Natural killer cell (primary cell): Measurements from ENCODE around the gene RALGPS2. TPM values are rescaled to one million over a fixed set of nuclear protein-coding genes. Genes with fewer than 3 reads are reported as not detected.

Experiments
- ATAC-seq, 3 donors: fragments of 150-1000 bp in 2 of 3; fragments of 200-7000 bp in 1 of 3; cut with Tn5 transposase; 1 replicate in 1 of 3; 2 replicates in 2 of 3; pipeline ENCODE4 v1.10.0; 2021; ENCODE audit warnings: mild to moderate bottlenecking in 2 of 3, moderate library complexity in 2 of 3
- DNase-seq, 2 donors: peaks; one replicate each; pipeline versions ENCODE4 v3.0.0 to v3.0.0-alpha.2; 2013 to 2021; ENCODE audit warnings: mixed read lengths in 1 of 2
- H3K27ac ChIP-seq: one replicate; pipeline ENCODE4 v1.5.1; 2013; ENCODE audit warnings: mild to moderate bottlenecking, low read length
- H3K27me3 ChIP-seq: one replicate; pipeline ENCODE4 v1.6.1; 2013; ENCODE audit warnings: low read length; ENCODE audit not compliant: control insufficient read depth, insufficient read depth
- H3K36me3 ChIP-seq: one replicate; pipeline ENCODE4 v1.6.1; 2013; ENCODE audit warnings: low read length; ENCODE audit not compliant: control insufficient read depth, insufficient read depth
- H3K4me1 ChIP-seq: one replicate; pipeline ENCODE4 v1.6.1; 2013; ENCODE audit warnings: low read length; ENCODE audit not compliant: control insufficient read depth, insufficient read depth
- H3K4me3 ChIP-seq: one replicate; pipeline ENCODE4 v1.5.1; 2013; ENCODE audit warnings: low read length
- H3K9me3 ChIP-seq: one replicate; pipeline ENCODE4 v1.6.1; 2013; ENCODE audit warnings: low read length; ENCODE audit not compliant: control insufficient read depth, insufficient read depth
- H3K27ac Mint-ChIP-seq, 2 donors: one replicate each; pipeline ENCODE4 v1.8.0; 2022; ENCODE audit warnings: mild to moderate bottlenecking in 2 of 2, mixed read lengths in 2 of 2, moderate library complexity in 1 of 2
- H3K27me3 Mint-ChIP-seq, 2 donors: one replicate each; pipeline ENCODE4 v1.8.0; 2022; ENCODE audit warnings: low read depth in 2 of 2, mixed read lengths in 2 of 2
- H3K36me3 Mint-ChIP-seq: one replicate; pipeline ENCODE4 v1.8.0; 2022; ENCODE audit warnings: mixed read lengths
- H3K4me1 Mint-ChIP-seq, 2 donors: one replicate each; pipeline ENCODE4 v1.8.0; 2022; ENCODE audit warnings: mixed read lengths in 2 of 2
- H3K4me3 Mint-ChIP-seq: one replicate; pipeline ENCODE4 v1.8.0; 2022; ENCODE audit warnings: mild to moderate bottlenecking, moderate library complexity, mixed read lengths
- H3K9me3 Mint-ChIP-seq, 2 donors: one replicate each; pipeline ENCODE4 v1.8.0; 2022; ENCODE audit warnings: mixed read lengths in 2 of 2
- WGBS: methylation state at CpG from one replicate; pipeline ENCODE4 v1.1.7; 2013; ENCODE audit warnings: missing lambda C conversion rate; ENCODE audit not compliant: insufficient coverage; 5-methylcytosine and 5-hydroxymethylcytosine counted together
- intact Hi-C: fragments of 100-400 bp; cut with micrococcal nuclease; formaldehyde crosslinking; loops from one replicate; pipeline ENCODE4 v1.14.2; 2022
- total RNA-seq, 4 donors: library from RNA; stranded (reverse); fragments of 120-200 nt in 1 of 4; gene quantifications; one replicate each; pipeline versions ENCODE4 v1.2.3 to v1.2.4, GENCODE V29; 2013 to 2022
- TF ChIP-seq, protein P1 (sequence below): fragments of 200-600 bp; IDR thresholded peaks from one replicate; pipeline ENCODE4 v1.8.0; 2022; ENCODE audit warnings: antibody characterized with exemption

The RALGPS2 gene
- total RNA-seq, 3 donors from 2014 or later (not counting 1 experiment from before 2014, with no cell fraction given), result 11.1 to 12.4 (median 11.8) TPM

DNA sequence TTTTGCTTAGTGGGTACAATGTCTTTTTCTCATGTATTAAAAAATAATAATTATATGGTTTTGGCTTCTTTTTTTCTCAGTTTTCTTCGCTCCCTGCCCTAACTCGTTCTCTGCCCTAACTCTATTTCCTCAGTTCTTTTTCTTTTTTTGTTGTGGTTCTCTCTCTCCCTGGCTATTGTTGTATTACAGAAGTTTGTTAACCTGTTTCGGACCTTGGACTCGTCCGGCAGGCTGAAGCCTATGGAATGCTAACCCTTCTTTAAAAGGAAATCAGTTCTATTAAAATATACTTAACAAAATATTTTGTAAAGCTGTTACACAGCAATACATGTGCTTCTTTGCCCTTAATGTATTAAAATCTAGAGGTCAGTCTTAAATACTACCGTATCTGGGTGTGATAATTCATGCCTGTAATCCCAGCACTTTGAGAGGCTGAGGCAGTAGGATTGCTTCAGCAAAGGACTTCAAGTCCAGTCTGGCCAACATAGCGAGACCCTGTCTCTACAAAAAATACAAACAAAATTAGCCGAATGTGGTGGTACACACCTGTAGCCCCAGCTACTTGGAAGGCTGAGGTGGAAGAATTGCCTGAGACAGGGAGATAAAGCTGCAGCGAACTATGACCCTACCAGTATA lies 81.7 kb downstream of the RALGPS2 start:
- no peak overlapping the region for H3K4me3 ChIP-seq
- TF ChIP-seq, protein P1, sequence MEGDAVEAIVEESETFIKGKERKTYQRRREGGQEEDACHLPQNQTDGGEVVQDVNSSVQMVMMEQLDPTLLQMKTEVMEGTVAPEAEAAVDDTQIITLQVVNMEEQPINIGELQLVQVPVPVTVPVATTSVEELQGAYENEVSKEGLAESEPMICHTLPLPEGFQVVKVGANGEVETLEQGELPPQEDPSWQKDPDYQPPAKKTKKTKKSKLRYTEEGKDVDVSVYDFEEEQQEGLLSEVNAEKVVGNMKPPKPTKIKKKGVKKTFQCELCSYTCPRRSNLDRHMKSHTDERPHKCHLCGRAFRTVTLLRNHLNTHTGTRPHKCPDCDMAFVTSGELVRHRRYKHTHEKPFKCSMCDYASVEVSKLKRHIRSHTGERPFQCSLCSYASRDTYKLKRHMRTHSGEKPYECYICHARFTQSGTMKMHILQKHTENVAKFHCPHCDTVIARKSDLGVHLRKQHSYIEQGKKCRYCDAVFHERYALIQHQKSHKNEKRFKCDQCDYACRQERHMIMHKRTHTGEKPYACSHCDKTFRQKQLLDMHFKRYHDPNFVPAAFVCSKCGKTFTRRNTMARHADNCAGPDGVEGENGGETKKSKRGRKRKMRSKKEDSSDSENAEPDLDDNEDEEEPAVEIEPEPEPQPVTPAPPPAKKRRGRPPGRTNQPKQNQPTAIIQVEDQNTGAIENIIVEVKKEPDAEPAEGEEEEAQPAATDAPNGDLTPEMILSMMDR, result no peak
- Mint-ChIP-seq H3K4me1 (no peaks in the 10 kb centered on the region), H3K36me3 (peaks cover 7% of the 10 kb centered on the region), H3K9me3 (no peaks in the 10 kb centered on the region), H3K27me3 (no peaks in the 10 kb centered on the region), H3K27ac (no peak overlapping the region), H3K4me3 (no peak overlapping the region)
- no peak for ATAC-seq
- peaks cover 2% of the 10 kb centered on the region for H3K36me3 ChIP-seq
- 100% methylated on average over 1 of the region's 9 CpGs for WGBS
- H3K9me3 ChIP-seq, result no peaks in the 10 kb centered on the region
- DNase-seq, result no peak
- H3K27ac ChIP-seq, result no peak overlapping the region
- no peaks in the 10 kb centered on the region for H3K4me1 ChIP-seq
- no peaks in the 10 kb centered on the region for H3K27me3 ChIP-seq
- intact Hi-C loops, result no loop called here

DNA sequence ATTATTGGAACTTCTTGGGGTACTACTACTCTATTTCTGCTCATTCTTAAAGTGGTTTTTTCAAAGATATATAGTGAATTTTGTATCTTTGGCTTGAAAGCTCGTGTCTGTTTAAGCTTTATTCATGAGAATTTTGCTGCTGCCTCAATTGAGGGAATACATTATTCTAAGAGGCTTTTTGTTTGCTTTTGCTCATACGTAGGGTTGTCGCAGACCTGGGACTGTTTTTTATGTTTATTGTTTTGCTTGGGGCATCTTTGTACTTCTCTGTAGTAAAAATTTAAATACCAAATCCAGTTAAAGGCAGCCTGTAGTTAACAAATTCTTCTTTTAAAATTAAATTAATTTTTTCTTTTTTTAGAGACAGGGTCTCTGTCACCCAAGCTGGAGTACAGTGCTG lies 83.5 kb downstream of the RALGPS2 start:
- H3K36me3 Mint-ChIP-seq, result peaks cover 7% of the 10 kb centered on the region
- Histone ChIP-seq H3K36me3 (peaks cover 2% of the 10 kb centered on the region), H3K27me3 (no peaks in the 10 kb centered on the region), H3K9me3 (no peaks in the 10 kb centered on the region), H3K27ac (no peak overlapping the region), H3K4me3 (no peak overlapping the region), H3K4me1 (no peaks in the 10 kb centered on the region)
- TF ChIP-seq, protein P1, result no peak
- ATAC-seq, result no peak
- H3K4me1 Mint-ChIP-seq, result no peaks in the 10 kb centered on the region
- H3K27ac Mint-ChIP-seq, result no peak overlapping the region
- H3K4me3 Mint-ChIP-seq, result no peak overlapping the region
- H3K9me3 Mint-ChIP-seq, result no peaks in the 10 kb centered on the region
- intact Hi-C loops, result no loop called here
- WGBS, result 83% methylated on average over 3 of the region's 3 CpGs
- H3K27me3 Mint-ChIP-seq, result no peaks in the 10 kb centered on the region
- no peak for DNase-seq

DNA sequence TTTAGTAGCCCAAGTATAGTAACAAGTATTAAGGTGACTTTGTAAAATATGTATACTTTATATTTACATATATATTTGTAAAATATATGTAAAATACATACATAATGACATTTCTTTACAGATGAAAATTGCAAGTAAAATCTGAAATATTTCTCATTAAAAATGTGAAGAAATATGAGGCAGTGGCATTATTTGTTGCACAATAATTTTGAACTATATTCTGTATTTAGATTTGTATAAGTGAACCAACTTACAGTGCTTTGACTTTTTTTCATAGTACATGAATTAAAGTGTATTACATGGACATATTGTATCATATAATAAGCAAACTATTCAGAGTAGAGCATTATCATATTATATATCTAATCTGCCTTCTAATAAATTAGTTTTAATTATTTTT lies 85.5 kb downstream of the RALGPS2 start:
- Mint-ChIP-seq H3K27me3 (no peaks in the 10 kb centered on the region), H3K4me3 (no peak overlapping the region), H3K9me3 (no peaks in the 10 kb centered on the region), H3K36me3 (peaks cover 4% of the 10 kb centered on the region), H3K27ac (no peak overlapping the region), H3K4me1 (no peaks in the 10 kb centered on the region)
- H3K4me1 ChIP-seq, result no peaks in the 10 kb centered on the region
- no peak overlapping the region for H3K27ac ChIP-seq
- H3K4me3 ChIP-seq, result no peak overlapping the region
- intact Hi-C loops, result no loop called here
- ATAC-seq, result no peak
- H3K27me3 ChIP-seq, result no peaks in the 10 kb centered on the region
- H3K36me3 ChIP-seq, result peaks cover 2% of the 10 kb centered on the region
- H3K9me3 ChIP-seq, result no peaks in the 10 kb centered on the region
- no peak for DNase-seq
- TF ChIP-seq, protein P1, result no peak

DNA sequence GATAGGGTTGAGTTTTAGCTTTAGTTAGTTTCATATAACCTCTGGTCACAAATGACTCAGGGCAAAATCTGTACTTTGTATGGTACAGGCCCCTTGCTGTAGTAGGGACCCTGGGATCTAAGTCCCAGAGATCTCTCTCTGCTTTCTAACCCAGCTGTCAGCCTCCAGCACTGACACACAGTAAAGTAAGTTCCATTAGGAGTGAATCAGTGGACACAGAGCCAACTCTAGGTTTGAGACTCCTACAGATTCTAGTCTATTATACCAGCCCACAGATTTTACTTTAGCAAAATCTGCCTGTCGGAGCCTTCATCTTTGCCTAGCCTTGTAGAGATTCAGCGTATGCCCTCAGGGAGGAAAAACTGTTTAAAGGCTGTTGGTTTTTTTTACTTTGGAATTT lies 93.4 kb downstream of the RALGPS2 start:
- no peaks in the 10 kb centered on the region for H3K27me3 ChIP-seq
- no peaks in the 10 kb centered on the region for H3K9me3 ChIP-seq
- Mint-ChIP-seq H3K4me3 (no peak overlapping the region), H3K27me3 (no peaks in the 10 kb centered on the region), H3K4me1 (peaks cover 0 to 5% of the 10 kb centered on the region in 2 donors), H3K9me3 (no peaks in the 10 kb centered on the region), H3K27ac (no peak overlapping the region), H3K36me3 (no peaks in the 10 kb centered on the region)
- no peaks in the 10 kb centered on the region for H3K36me3 ChIP-seq
- DNase-seq (no peak), ATAC-seq (no peak)
- H3K4me3 ChIP-seq, result no peak overlapping the region
- no peaks in the 10 kb centered on the region for H3K4me1 ChIP-seq
- intact Hi-C loops, result no loop called here
- TF ChIP-seq, protein P1, result no peak
- no peak overlapping the region for H3K27ac ChIP-seq
- WGBS, result no CpG with 5 or more reads among the region's 2 CpGs
